IPS-15b (cell line): ENCODE results near the gene VAV2.

Experiments
- H3K27me3 ChIP-seq: one replicate; pipeline ENCODE4 v1.6.1; 2013; ENCODE audit warnings: low read length; ENCODE audit not compliant: control insufficient read depth, insufficient read depth
- H3K36me3 ChIP-seq: one replicate; pipeline ENCODE4 v1.6.1; 2013; ENCODE audit warnings: low read length; ENCODE audit not compliant: control insufficient read depth, insufficient read depth
- H3K4me1 ChIP-seq: one replicate; pipeline ENCODE4 v1.6.1; 2013; ENCODE audit warnings: mild to moderate bottlenecking, low read length; ENCODE audit not compliant: control insufficient read depth, insufficient read depth
- H3K4me3 ChIP-seq: one replicate; pipeline ENCODE4 v1.5.1; 2013; ENCODE audit warnings: low read depth, low read length
- H3K9ac ChIP-seq: one replicate; pipeline ENCODE4 v1.6.1; 2013; ENCODE audit warnings: low read depth, mild to moderate bottlenecking, low read length
- H3K9me3 ChIP-seq: one replicate; pipeline ENCODE4 v1.6.1; 2013; ENCODE audit warnings: mild to moderate bottlenecking, low read length; ENCODE audit not compliant: control insufficient read depth, insufficient read depth

The VAV2 gene

DNA sequence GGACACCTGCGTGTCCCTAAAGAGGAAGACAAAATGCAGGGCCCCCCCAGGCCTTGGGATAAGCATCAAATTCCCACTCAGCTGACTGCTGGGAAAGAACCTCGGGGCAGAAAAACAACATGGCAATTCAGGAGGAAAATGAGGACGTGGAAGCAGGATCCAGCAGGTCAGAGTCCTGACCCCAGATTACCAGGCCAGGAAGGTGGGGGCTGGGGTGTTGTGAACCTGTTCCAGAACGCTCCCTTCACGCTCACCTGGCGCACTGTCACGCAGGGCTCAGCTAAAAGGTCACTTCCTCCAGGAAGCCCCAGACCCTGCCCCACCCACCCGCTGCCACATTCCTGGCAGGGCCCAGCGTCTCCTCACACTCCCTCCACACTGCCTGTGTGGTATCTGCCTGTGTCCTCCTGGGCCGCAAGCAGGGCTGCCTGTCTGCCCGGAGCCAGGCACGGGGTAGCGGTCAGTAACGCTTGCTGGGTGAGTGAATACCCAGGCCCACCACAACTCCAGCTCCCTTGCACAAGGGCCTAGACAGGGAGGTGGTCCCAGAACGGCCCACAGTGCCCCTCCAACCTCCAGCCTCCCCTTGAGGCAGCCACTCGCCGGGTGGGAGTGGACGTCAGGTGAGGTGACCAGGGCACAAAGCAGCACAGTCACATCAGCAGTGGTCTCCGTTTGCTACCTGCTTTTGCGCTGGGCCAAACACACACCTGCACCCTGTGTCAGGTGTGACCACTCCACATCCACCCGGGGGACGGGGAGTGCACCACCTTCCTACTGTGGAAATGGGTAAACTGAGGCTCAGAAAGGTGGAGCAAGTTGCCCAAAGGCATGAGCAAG, 18.1 kb downstream of the VAV2 start:
- no peak overlapping the region for H3K4me3 ChIP-seq
- peaks cover 7% of the 10 kb centered on the region for H3K36me3 ChIP-seq
- no peaks in the 10 kb centered on the region for H3K9me3 ChIP-seq
- H3K9ac ChIP-seq: peak overlapping the region; percentile 47
- H3K27me3 ChIP-seq: no peaks in the 10 kb centered on the region
- peaks cover 5% of the 10 kb centered on the region for H3K4me1 ChIP-seq

DNA sequence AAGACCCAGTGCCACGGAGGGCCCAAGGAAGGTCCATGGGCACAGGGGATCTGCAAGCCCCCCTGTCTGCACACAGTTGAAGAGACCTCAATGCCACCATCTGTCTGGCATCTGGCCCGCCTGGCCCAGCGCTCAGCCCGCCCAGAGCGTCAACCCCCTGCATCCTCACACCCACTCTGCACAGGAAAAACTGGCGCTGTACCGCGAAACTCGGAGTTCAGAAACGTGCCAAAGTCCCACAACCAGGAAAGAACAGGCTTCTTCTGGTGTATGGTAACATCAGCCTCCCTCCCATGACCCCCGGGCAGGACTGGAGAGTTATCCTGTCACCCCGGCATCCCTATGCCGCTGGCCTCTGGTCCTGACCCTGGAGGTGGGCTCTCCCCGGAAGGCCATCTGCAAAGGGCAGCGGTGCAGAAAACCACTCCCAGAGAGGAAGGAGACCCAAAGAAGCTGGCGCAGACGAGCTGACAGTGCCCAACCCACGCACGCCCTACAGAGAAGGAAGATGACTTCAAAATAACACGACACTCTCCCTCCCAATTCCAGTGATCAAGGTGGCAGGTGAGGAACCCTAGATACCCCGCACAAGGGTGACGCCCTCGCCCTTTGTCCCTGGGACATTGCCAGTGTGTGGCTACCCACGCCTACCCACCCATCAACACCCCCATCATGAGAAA, 18.9 kb downstream of the VAV2 start:
- peaks cover 7% of the 10 kb centered on the region for H3K36me3 ChIP-seq
- H3K9ac ChIP-seq: no peak overlapping the region
- peaks cover 5% of the 10 kb centered on the region for H3K4me1 ChIP-seq
- H3K4me3 ChIP-seq: no peak overlapping the region
- H3K27me3 ChIP-seq: no peaks in the 10 kb centered on the region
- H3K9me3 ChIP-seq: no peaks in the 10 kb centered on the region

DNA sequence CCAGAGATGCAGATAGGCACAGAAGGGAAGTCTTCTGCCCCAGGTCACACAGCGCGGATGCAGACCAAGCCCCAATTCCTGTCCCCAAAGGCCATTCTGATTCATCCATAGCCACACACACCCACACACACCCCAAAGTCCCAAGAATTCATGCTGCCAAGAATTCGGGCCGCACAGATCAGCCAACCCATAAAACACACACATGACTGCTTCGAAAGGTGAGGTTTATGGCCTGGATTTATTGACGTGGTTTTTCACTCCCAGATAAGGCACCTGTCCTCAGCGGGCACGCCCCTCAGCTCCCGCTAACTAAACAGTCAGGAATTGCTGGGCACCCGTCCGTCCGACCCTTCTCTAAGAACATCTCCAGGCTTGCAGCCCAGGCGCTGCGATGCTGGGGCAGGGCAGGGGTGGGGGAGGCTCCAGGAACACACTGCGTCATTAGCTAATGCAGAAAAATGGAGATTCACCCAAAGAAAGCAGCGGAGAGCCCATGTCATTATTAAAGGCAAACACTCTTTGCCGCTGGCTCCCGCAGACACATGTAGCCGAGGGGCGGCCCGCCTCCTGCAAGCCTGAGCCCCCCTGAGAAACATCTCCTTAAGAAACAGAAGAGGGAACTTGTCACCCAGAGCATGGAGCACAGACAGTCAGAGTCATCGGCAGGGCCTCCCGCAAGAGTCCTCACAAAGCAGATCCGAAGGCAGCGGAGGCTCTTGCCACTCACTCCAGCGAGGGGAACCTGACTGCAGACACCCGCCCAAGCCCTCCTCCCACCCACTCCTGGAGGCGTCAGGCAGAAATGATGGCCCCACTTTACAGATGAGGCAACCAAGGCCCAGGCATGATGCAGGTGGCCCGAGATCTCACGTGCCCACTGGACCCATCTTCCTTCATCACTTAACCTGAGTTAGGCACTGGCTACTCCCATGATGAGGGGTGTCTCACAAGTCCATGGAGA, 19.9 kb downstream of the VAV2 start:
- Histone ChIP-seq H3K9ac (no peak overlapping the region), H3K4me1 (peaks cover 5% of the 10 kb centered on the region), H3K4me3 (no peak overlapping the region), H3K9me3 (no peaks in the 10 kb centered on the region), H3K36me3 (no peaks in the 10 kb centered on the region), H3K27me3 (no peaks in the 10 kb centered on the region)

GRCh38 chr9:133971121-133971951, 20.8 kb downstream of the VAV2 start:
- H3K9me3 ChIP-seq: no peaks in the 10 kb centered on the region
- no peaks in the 10 kb centered on the region for H3K27me3 ChIP-seq
- H3K4me1 ChIP-seq: peaks cover 5% of the 10 kb centered on the region
- H3K9ac ChIP-seq: peak overlapping the region; percentile 24
- H3K4me3 ChIP-seq: no peak overlapping the region
- no peaks in the 10 kb centered on the region for H3K36me3 ChIP-seq

DNA sequence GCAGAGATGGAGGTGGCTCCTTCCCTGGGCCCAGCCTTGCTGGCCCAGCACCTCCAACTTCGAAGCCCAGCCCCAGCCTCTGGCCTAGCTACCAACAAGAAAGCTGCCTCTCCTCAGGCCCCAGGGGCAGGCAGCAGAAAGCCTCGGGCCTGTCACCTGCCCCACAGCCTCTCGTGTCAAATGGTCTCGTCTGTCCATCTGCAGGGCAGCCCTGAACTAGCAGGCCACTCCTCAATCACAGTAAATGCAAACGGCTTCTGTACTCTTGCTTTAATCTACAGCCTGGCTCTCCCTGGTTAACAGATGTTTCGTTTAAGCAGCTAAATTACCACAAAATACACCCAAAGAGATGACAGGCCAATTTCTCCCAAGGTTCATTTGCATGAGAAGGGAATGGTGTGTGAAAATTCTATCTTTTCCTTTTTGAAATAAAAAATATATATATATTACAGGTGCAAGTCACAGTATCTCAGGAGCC, 21.5 kb downstream of the VAV2 start:
- H3K9me3 ChIP-seq: no peaks in the 10 kb centered on the region
- H3K4me3 ChIP-seq: no peak overlapping the region
- H3K4me1 ChIP-seq: peaks cover 5% of the 10 kb centered on the region
- H3K36me3 ChIP-seq: no peaks in the 10 kb centered on the region
- no peak overlapping the region for H3K9ac ChIP-seq
- no peaks in the 10 kb centered on the region for H3K27me3 ChIP-seq

DNA sequence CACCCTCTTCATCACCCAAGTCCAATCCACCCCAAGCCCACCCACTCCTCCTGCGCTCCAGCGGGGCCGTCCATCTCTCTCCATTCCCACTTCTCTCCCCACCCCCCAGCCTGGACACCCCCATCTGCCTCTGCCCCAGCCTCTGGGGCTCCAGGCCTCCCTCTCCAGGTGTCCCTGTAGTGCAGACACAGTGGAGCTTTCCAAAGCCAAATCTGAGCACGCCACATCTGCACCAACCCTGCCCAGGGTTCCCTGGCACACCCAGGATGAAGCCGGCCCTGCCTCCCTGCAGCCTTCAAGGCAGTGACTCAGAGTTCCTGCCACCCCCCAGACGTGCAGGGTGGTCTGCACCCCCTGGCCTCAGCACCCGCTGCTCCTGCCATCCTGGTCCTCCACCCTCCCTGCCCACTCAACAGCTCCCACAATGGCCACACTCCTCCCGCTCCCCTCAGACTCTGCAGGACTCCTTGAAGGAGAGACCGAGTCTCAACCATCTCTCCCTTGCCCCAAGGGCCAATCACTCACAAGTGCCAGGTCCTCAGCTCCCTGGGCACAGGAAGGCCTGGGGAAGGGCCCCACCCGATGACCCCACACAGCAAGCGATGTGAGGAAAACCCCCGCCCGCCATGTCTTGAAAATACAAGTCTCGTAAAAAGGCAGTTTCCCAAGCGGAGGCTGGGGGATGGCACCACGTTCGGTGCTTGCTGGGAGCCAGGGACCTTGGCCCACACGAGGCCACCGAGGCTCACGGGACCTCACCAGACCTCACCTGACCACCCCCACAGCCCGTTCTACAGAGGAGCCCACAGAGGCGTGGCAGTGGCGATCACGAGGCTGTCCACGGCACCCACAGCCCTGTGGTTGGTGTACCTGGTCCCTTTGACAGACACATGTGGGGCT, 22.2 kb downstream of the VAV2 start:
- H3K4me3 ChIP-seq: no peak overlapping the region
- H3K9ac ChIP-seq: no peak overlapping the region
- peaks cover 5% of the 10 kb centered on the region for H3K4me1 ChIP-seq
- no peaks in the 10 kb centered on the region for H3K36me3 ChIP-seq
- H3K9me3 ChIP-seq: no peaks in the 10 kb centered on the region
- H3K27me3 ChIP-seq: no peaks in the 10 kb centered on the region

GRCh38 chr9:133968966-133969617, 23.0 kb downstream of the VAV2 start:
- Histone ChIP-seq H3K9ac (no peak overlapping the region), H3K27me3 (no peaks in the 10 kb centered on the region), H3K4me1 (peaks cover 5% of the 10 kb centered on the region), H3K36me3 (no peaks in the 10 kb centered on the region), H3K4me3 (no peak overlapping the region), H3K9me3 (no peaks in the 10 kb centered on the region)

- H3K9ac ChIP-seq: no peak overlapping the region
- H3K9me3 ChIP-seq: no peaks in the 10 kb centered on the region
- H3K36me3 ChIP-seq: no peaks in the 10 kb centered on the region
- H3K27me3 ChIP-seq: no peaks in the 10 kb centered on the region
- no peak overlapping the region for H3K4me3 ChIP-seq
- peaks cover 5% of the 10 kb centered on the region for H3K4me1 ChIP-seq
These were observed 23.7 kb downstream of the VAV2 start for GRCh38 chr9:133968428-133968827.

- no peak overlapping the region for H3K4me3 ChIP-seq
- H3K4me1 ChIP-seq: peaks cover 5% of the 10 kb centered on the region
- no peak overlapping the region for H3K9ac ChIP-seq
- no peaks in the 10 kb centered on the region for H3K27me3 ChIP-seq
- H3K9me3 ChIP-seq: no peaks in the 10 kb centered on the region
- H3K36me3 ChIP-seq: no peaks in the 10 kb centered on the region
These were observed 24.9 kb downstream of the VAV2 start for GRCh38 chr9:133967024-133967741.
